Stimulated activated CD4-positive, alpha-beta T cell treated with anti-CD3 and anti-CD28 coated beads, Interleukin-12 subunit alpha, Interleukin-12 subunit beta, amount 100 ng/mL, for 48 hours (primary cell): ENCODE results near the gene NHSL2.
"Not testable (repeated sequence)": the region's sequence is repeated elsewhere in the genome, so short reads cannot be mapped to it uniquely, and the experiment has no call there.

Source experiments
- DNase-seq, 3 donors: peaks; one replicate each; pipeline ENCODE4 v3.0.0-alpha.2; 2020; ENCODE audit warnings: low read depth in 2 of 3, low spot score in 1 of 3

The NHSL2 gene

GRCh38 chrX:72038868-72039267 is 128.2 kb downstream of the NHSL2 start:
- no peak for DNase-seq

GRCh38 chrX:72040506-72040905 is 129.9 kb downstream of the NHSL2 start:
- no peak for DNase-seq

GRCh38 chrX:72041176-72041575 is 130.5 kb downstream of the NHSL2 start:
- no peak for DNase-seq

- DNase-seq: no peak
Observed at GRCh38 chrX:72041871-72042851, 131.5 kb downstream of the NHSL2 start.

- no peak for DNase-seq
Observed at GRCh38 chrX:72042852-72043248, 132.2 kb downstream of the NHSL2 start.

GRCh38 chrX:72043636-72044035 is 133.0 kb downstream of the NHSL2 start:
- DNase-seq: no peak

GRCh38 chrX:72045141-72045540 is 134.5 kb downstream of the NHSL2 start:
- DNase-seq: no peak

- no peak for DNase-seq
Observed at GRCh38 chrX:72045552-72046277, 135.1 kb downstream of the NHSL2 start.

GRCh38 chrX:72046447-72046846 is 135.8 kb downstream of the NHSL2 start:
- no peak for DNase-seq

- DNase-seq: no peak
Observed at GRCh38 chrX:72048510-72049455, 138.1 kb downstream of the NHSL2 start.

- DNase-seq: no peak
Observed at GRCh38 chrX:72050011-72050410, 139.4 kb downstream of the NHSL2 start.

GRCh38 chrX:72051589-72051988 is 140.9 kb downstream of the NHSL2 start:
- no peak for DNase-seq

- no peak for DNase-seq
Observed at GRCh38 chrX:72052415-72053090, 141.9 kb downstream of the NHSL2 start.

- no peak for DNase-seq
Observed at GRCh38 chrX:72053508-72053907, 142.9 kb downstream of the NHSL2 start.

GRCh38 chrX:72054779-72055489 is 144.3 kb downstream of the NHSL2 start:
- no peak for DNase-seq

GRCh38 chrX:72057331-72057730 is 146.7 kb downstream of the NHSL2 start:
- no peak for DNase-seq

GRCh38 chrX:72057849-72058248 is 147.2 kb downstream of the NHSL2 start:
- no peak for DNase-seq

- DNase-seq: not testable (repeated sequence)
Observed at GRCh38 chrX:72058346-72058745, 147.7 kb downstream of the NHSL2 start.

- no peak for DNase-seq
Observed at GRCh38 chrX:72060196-72060920, 149.7 kb downstream of the NHSL2 start.
